Left lung (tissue), 10 donors: Measurements from ENCODE around the gene LSM14A. TPM values are rescaled to one million over a fixed set of nuclear protein-coding genes. Genes with fewer than 3 reads are reported as not detected.
"Not testable (repeated sequence)": the region's sequence is repeated elsewhere in the genome, so short reads cannot be mapped to it uniquely, and the experiment has no call there.

Experiments used
- ATAC-seq: fragments of 200-7000 bp; cut with Tn5 transposase; one replicate; pipeline ENCODE4 v1.9.1; 2020; ENCODE audit warnings: moderate library complexity
- DNase-seq, 4 donors: peaks; one replicate each; pipeline ENCODE4 v3.0.0-alpha.2; 2013 to 2020
- H3K27ac ChIP-seq, 2 donors: fragments of 200-600 bp; sonication (generic) in 1 of 2; one replicate each; pipeline versions ENCODE4 v1.5.0 to v1.8.0; 2020 to 2021
- H3K27me3 ChIP-seq, 2 donors: fragments of 200-600 bp; sonication (generic) in 1 of 2; one replicate each; pipeline versions ENCODE4 v1.5.0 to v1.8.0; 2020 to 2021
- H3K36me3 ChIP-seq, 2 donors: fragments of 200-600 bp; sonication (generic) in 1 of 2; one replicate each; pipeline versions ENCODE4 v1.5.0 to v1.8.0; 2020 to 2021
- H3K4me1 ChIP-seq, 2 donors: fragments of 200-600 bp; one replicate each; pipeline ENCODE4 v1.8.0; 2021
- H3K4me3 ChIP-seq, 2 donors: fragments of 200-600 bp; sonication (generic) in 1 of 2; one replicate each; pipeline versions ENCODE4 v1.5.0 to v1.8.0; 2020 to 2021; ENCODE audit warnings: mild to moderate bottlenecking in 1 of 2
- H3K9me3 ChIP-seq, 2 donors: fragments of 200-600 bp; sonication (generic) in 1 of 2; one replicate each; pipeline versions ENCODE4 v1.5.0 to v1.8.0; 2020 to 2021
- intact Hi-C, 2 donors: fragments of 100-400 bp; cut with DNase I; formaldehyde crosslinking; loops; one replicate each; pipeline versions ENCODE4 v1.11.2 to v1.14.2; 2022
- polyA plus RNA-seq, 6 donors: library from polyadenylated mRNA; unstranded; fragments of 120-200 nt; gene quantifications; one replicate each; pipeline ENCODE4 v1.2.1, GENCODE V29; 2013; ENCODE audit not compliant: insufficient read length in 6 of 6
- total RNA-seq, 2 donors: library from RNA; stranded (reverse); fragmentation: NEBNext Ultra II Directional; extraction: Animal tissue kit (Norgen Biotek cat#: 25700); gene quantifications; one replicate each; pipeline ENCODE4 v1.2.1, GENCODE V29; 2021
- TF ChIP-seq, protein P1 (sequence below), 2 donors: fragments of 200-600 bp; sonication (generic) in 1 of 2; IDR thresholded peaks; one replicate each; pipeline versions ENCODE4 v1.5.0 to v1.8.0; 2021; ENCODE audit warnings: antibody characterized with exemption in 2 of 2
- donor health status: DM: no; HTN: yes; CAD: no.
- donor health status: DM: no; HTN: no; CAD: no.

LSM14A gene
- total and polyA plus RNA-seq, 8 donors: 88.0 to 176 (median 155) TPM

DNA sequence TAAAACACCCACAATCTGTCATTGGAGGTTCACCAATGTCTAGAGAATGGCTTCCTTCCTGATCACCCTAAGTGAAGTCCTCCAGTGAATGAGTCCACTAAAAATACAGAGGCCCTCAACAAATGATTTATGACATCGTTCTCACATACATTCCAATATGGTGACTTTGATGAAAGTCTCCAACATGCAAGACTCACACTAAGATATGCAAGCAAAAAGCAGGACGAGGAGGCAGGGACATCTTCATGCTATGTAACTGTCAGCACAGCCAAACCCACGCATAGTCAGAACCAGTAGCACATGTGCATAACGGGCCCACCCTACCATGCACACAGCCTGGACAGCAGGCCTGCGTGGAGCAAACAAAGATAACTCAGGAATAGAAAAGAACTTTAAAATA, 16.6 kb upstream of the LSM14A start:
- DNase-seq (no peak), ATAC-seq (no peak)
- no peak overlapping the region for H3K4me3 ChIP-seq
- no peaks in the 10 kb centered on the region for H3K36me3 ChIP-seq
- TF ChIP-seq, protein P1, sequence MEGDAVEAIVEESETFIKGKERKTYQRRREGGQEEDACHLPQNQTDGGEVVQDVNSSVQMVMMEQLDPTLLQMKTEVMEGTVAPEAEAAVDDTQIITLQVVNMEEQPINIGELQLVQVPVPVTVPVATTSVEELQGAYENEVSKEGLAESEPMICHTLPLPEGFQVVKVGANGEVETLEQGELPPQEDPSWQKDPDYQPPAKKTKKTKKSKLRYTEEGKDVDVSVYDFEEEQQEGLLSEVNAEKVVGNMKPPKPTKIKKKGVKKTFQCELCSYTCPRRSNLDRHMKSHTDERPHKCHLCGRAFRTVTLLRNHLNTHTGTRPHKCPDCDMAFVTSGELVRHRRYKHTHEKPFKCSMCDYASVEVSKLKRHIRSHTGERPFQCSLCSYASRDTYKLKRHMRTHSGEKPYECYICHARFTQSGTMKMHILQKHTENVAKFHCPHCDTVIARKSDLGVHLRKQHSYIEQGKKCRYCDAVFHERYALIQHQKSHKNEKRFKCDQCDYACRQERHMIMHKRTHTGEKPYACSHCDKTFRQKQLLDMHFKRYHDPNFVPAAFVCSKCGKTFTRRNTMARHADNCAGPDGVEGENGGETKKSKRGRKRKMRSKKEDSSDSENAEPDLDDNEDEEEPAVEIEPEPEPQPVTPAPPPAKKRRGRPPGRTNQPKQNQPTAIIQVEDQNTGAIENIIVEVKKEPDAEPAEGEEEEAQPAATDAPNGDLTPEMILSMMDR (IDR thresholded peaks at IDR 0.05): no peak
- intact Hi-C loops: no loop called here
- no peaks in the 10 kb centered on the region for H3K27me3 ChIP-seq
- no peaks in the 10 kb centered on the region for H3K9me3 ChIP-seq
- no peaks in the 10 kb centered on the region for H3K4me1 ChIP-seq
- H3K27ac ChIP-seq: no peak overlapping the region

DNA sequence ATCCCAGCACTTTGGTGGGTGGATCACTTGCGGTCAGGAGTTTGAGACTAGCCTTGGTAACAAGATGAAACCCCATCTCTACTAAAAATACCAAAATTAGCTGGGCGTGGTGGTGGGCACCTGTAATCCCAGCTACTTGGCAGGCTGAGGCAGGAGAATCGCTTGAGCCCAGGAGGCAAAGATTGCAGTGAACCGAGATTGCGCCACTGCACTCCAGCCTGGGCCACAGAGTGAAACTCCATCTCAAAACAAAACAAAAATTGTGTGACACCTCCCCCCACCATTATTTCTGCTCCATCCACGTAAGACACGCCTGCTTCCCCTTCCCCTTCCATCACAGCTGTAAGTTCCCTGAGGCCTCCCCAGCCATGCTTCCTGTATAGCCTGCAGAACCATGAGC, 13.3 kb upstream of the LSM14A start:
- H3K4me3 ChIP-seq, intact Hi-C loops, H3K9me3 ChIP-seq, ATAC-seq, H3K27me3 ChIP-seq, H3K36me3 ChIP-seq, H3K4me1 ChIP-seq, DNase-seq, H3K27ac ChIP-seq: not testable (repeated sequence)

DNA sequence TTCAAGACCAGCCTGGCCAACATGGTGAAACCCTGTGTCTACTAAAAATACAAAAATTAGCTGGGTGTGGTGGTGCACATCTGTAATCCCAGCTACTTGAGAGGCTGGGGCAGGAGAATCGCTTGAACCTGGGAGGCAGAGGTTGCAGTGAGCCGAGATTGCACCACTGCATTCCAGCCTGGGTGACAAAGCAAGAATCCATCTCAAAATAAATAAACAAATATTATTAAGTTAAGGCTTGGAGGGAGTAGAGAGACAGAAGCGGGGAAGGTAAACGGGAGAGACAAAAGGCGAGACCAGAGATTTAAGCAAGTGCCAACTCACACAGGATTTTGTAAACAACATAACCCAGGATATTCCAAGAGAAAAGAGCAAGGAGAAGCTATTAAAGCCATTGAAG, 12.8 kb upstream of the LSM14A start:
- H3K36me3 ChIP-seq, H3K27ac ChIP-seq, ATAC-seq, DNase-seq, H3K4me3 ChIP-seq, H3K27me3 ChIP-seq, H3K4me1 ChIP-seq, H3K9me3 ChIP-seq, intact Hi-C loops: not testable (repeated sequence)

DNA sequence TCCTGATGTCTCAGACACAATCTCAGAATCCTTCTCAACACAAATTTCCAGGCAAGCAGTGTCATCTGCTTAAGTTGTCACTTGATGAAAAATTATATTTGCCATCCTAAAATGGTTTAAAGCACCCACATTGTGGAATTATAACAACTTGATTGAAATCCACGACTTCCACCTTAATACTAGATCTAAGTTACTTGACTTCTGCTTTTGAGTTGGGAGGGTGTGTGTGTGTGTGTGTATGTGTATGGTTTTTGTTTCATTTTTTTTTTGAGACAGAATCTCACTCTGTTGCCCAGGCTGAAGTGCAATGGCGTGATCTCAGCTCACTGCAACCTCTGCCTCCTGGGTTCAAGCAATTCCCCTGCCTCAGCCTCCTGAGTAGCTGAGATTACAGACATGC, 10.4 kb upstream of the LSM14A start:
- H3K27ac ChIP-seq, DNase-seq, H3K27me3 ChIP-seq, intact Hi-C loops, ATAC-seq, H3K4me3 ChIP-seq, H3K36me3 ChIP-seq, H3K9me3 ChIP-seq, H3K4me1 ChIP-seq: not testable (repeated sequence)

DNA sequence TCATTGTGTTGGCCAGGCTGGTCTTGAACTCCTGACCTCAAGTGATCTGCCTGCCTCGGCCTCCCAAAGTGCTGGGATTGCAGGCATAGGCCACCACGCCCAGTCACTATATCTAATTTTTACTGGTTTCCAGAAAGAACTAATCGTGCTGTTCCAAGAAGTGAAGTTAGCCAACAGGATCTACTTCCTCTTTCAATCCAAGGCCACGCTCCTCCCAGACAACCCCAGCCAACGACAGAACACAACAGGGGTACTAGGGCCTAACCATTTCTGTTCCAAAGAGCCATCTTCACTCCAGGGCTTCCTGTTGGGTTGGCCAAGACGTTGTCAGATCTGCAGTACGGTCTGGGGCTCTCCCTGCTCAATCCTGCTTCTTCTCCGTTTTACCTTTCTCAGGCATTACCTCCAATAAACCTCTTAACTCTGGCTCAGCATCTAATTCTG, 7.0 kb upstream of the LSM14A start:
- H3K27me3 ChIP-seq: no peaks in the 10 kb centered on the region
- H3K27ac ChIP-seq: no peak overlapping the region
- H3K9me3 ChIP-seq: no peaks in the 10 kb centered on the region
- ATAC-seq (peak; percentile 55), DNase-seq (no peak)
- intact Hi-C loops: no loop called here
- H3K4me3 ChIP-seq: no peak overlapping the region
- TF ChIP-seq, protein P1 (IDR thresholded peaks at IDR 0.05): no peak
- no peaks in the 10 kb centered on the region for H3K4me1 ChIP-seq
- no peaks in the 10 kb centered on the region for H3K36me3 ChIP-seq

DNA sequence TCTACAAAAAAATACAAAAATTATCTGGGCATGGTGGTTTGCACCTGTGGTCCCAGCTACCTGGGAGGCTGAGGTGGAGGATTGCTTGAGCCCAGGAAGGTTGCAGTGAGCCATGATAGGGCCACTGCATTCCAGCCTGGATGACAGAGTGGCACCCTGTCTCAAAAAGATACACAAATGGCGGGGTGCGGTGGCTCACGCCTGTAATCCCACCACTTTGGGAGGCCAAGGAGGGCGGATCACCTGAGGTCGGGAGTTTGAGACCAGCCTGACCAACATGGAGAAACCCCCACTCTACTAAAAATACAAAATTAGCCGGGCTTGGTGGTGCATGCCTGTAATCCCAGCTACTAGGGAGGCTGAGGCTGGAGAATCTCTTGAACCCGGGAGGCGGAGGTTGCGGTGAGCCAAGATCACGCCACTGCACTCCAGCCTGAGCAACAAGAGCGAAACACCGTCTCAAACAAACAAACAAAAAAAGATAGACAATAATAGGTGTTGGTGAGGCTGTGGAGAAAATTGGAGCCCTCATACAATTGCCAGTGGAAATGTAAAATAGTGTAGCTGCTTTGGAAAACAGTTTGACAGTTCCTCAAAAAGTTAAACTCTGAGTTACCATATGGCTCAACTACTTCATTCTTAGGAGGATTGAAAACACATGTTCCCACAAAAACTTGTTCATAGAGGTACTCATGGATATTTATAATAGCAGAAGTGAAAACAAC, 2.7 kb upstream of the LSM14A start:
- peaks cover 12 to 20% of the 10 kb centered on the region in 2 donors for H3K4me1 ChIP-seq
- ATAC-seq, H3K9me3 ChIP-seq, DNase-seq, H3K27me3 ChIP-seq, H3K36me3 ChIP-seq, H3K27ac ChIP-seq, intact Hi-C loops, H3K4me3 ChIP-seq: not testable (repeated sequence)

DNA sequence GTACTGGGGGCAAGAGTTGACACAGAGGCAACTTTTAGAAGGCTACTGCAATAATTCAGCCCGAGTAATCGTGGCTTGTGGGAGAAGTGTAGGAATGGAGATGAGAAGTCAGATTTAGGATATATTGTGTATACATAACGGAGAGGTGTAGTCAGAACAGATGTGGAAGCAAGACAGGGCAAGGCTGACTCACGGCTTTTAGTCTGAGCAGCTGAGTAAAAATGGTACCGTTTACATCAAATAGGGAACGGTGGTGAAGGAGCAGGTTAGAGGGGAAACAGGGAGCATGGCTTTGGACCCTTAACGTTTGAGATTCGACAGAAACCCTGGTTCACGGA, 796 bp upstream of the LSM14A start:
- intact Hi-C loops: no loop called here
- no peak for DNase-seq

More for the DNA sequence above, 796 bp upstream of the LSM14A start:
- peak overlapping the region; percentile 98 to 99 for H3K27ac ChIP-seq
- TF ChIP-seq, protein P1 (IDR thresholded peaks at IDR 0.05): no peak
- peaks cover 23 to 39% of the 10 kb centered on the region in 2 donors for H3K4me1 ChIP-seq
- no peaks in the 10 kb centered on the region for H3K36me3 ChIP-seq
- ATAC-seq: peak; percentile 3
- no peaks in the 10 kb centered on the region for H3K9me3 ChIP-seq
- no peaks in the 10 kb centered on the region for H3K27me3 ChIP-seq
- peak overlapping the region; percentile 69 to 93 for H3K4me3 ChIP-seq
